ENCODE results near the gene RAB8B.

DNA sequence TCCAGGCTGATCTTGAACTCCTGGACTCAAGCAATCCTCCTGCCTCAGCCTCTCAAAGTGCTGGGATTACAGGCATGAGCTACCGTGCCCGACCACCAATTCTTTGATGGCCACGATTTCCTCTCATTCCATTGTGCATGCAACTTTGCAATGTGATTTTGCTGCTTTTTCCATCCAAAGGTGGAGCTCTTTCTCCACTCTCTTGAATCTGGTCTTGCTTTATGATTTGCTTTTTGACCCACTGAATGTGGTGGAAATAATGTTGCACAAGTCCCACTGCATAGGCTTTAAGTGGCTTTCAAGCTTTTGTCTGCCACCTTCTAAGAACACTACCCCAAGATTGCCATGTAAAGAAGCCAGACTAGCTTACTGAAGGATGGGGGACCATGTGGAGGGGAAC lies 42.7 kb upstream of the RAB8B start:
- no peak for TF ChIP-seq POLR2A (IDR thresholded peaks at IDR 0.05)
- no peak for TF ChIP-seq CTCF (IDR thresholded peaks at IDR 0.05)
- TF ChIP-seq POLR2AphosphoS5 (IDR thresholded peaks at IDR 0.05): no peak
